Loucy (cell line): ENCODE data around the gene PAK1.

ENCODE experiments used
- H2AFZ ChIP-seq: fragments of 200-600 bp; sonication (generic); 2 replicates; pipeline ENCODE4 v1.6.0; 2016; ENCODE audit warnings: antibody characterized with exemption, mild to moderate bottlenecking, low read length, moderate library complexity
- H3F3A ChIP-seq: fragments of 200-600 bp; 2 replicates; pipeline ENCODE4 v1.6.0; 2016; ENCODE audit warnings: antibody characterized with exemption, low read depth, mild to moderate bottlenecking
- H3K27me3 ChIP-seq: fragments of 200-600 bp; sonication (generic); 2 replicates; pipeline ENCODE4 v1.6.1; 2014; ENCODE audit warnings: low read length, mild to moderate bottlenecking; ENCODE audit not compliant: insufficient read depth, poor library complexity, severe bottlenecking
- H3K36me3 ChIP-seq: fragments of 200-600 bp; sonication (generic); 2 replicates; pipeline ENCODE4 v1.6.1; 2016; ENCODE audit warnings: low read length; ENCODE audit not compliant: insufficient read depth
- H3K4me1 ChIP-seq: fragments of 200-600 bp; sonication (generic); 2 replicates; pipeline ENCODE4 v1.5.1; 2014; ENCODE audit warnings: low read length, mild to moderate bottlenecking; ENCODE audit not compliant: insufficient read depth, poor library complexity, severe bottlenecking
- H3K4me2 ChIP-seq: fragments of 200-600 bp; sonication (generic); 2 replicates; pipeline ENCODE4 v1.6.0; 2014; ENCODE audit warnings: antibody characterized with exemption, low read length, low read depth, mild to moderate bottlenecking; ENCODE audit not compliant: poor library complexity, severe bottlenecking
- H3K4me3 ChIP-seq: fragments of 200-600 bp; sonication (generic); 2 replicates; pipeline ENCODE4 v1.5.1; 2014; ENCODE audit warnings: low read length, mild to moderate bottlenecking, mixed read lengths; ENCODE audit not compliant: poor library complexity, severe bottlenecking
- H3K79me2 ChIP-seq: fragments of 200-600 bp; sonication (generic); 2 replicates; pipeline ENCODE4 v1.6.1; 2014; ENCODE audit warnings: low read length; ENCODE audit not compliant: insufficient read depth
- H3K9ac ChIP-seq: fragments of 200-600 bp; sonication (generic); 2 replicates; pipeline ENCODE4 v1.6.0; 2014; ENCODE audit warnings: mild to moderate bottlenecking, low read depth, low read length, moderate library complexity; ENCODE audit not compliant: poor library complexity, severe bottlenecking
- H3K9me2 ChIP-seq: fragments of 200-600 bp; sonication (generic); replicated peaks from 2 replicates; pipeline ENCODE4 v1.6.1; 2016; ENCODE audit warnings: low read depth, low read length, mixed read lengths
- H3K9me3 ChIP-seq: fragments of 200-600 bp; sonication (generic); 2 replicates; pipeline ENCODE4 v1.6.1; 2014; ENCODE audit warnings: mild to moderate bottlenecking, antibody characterized with exemption, low read length, low read depth; ENCODE audit not compliant: insufficient read depth
- H4K20me1 ChIP-seq: fragments of 200-600 bp; sonication (generic); 2 replicates; pipeline ENCODE4 v1.6.0; 2014; ENCODE audit warnings: antibody characterized with exemption, low read length, mild to moderate bottlenecking; ENCODE audit not compliant: insufficient read depth, poor library complexity, severe bottlenecking
- CTCF ChIP-seq: fragments of 200-600 bp; sonication (generic); conservative IDR thresholded peaks from 2 replicates; pipeline ENCODE4 v1.5.1; 2014; ENCODE audit warnings: mild to moderate bottlenecking, antibody characterized with exemption, low read length
- EZH2phosphoT487 ChIP-seq: fragments of 200-600 bp; IDR thresholded peaks from 2 replicates; pipeline ENCODE4 v1.6.1; 2018; ENCODE audit warnings: antibody characterized with exemption, mild to moderate bottlenecking, moderate library complexity, borderline replicate concordance

Gene PAK1

GRCh38 chr11:77436969-77437368 lies 36.9 kb downstream of the PAK1 start:
- H3K79me2 ChIP-seq, result peaks cover 56% of the 10 kb centered on the region
- H3K36me3 ChIP-seq, result no peaks in the 10 kb centered on the region
- H3K4me1 ChIP-seq, result peaks cover 65% of the 10 kb centered on the region
- H3K27me3 ChIP-seq, result no peaks in the 10 kb centered on the region
- H3K9ac ChIP-seq, result peak overlapping the region; percentile 21
- no peaks in the 10 kb centered on the region for H3K9me2 ChIP-seq
- peak overlapping the region; percentile 51 for H3K4me2 ChIP-seq
- H4K20me1 ChIP-seq, result no peaks in the 10 kb centered on the region
- H2AFZ ChIP-seq, result no peak overlapping the region
- TF ChIP-seq EZH2phosphoT487 (no peak), CTCF (no peak)
- no peaks in the 10 kb centered on the region; the same call in 1 of the 2 replicates for H3F3A ChIP-seq
- H3K9me3 ChIP-seq, result no peaks in the 10 kb centered on the region
- H3K4me3 ChIP-seq, result no peak overlapping the region

- TF ChIP-seq CTCF (no peak), EZH2phosphoT487 (no peak)
- H3K9me2 ChIP-seq, result no peaks in the 10 kb centered on the region
- peak overlapping the region; percentile 51 for H3K4me2 ChIP-seq
- peaks cover 65% of the 10 kb centered on the region for H3K4me1 ChIP-seq
- no peaks in the 10 kb centered on the region for H3K9me3 ChIP-seq
- H3K36me3 ChIP-seq, result no peaks in the 10 kb centered on the region
- H3K27me3 ChIP-seq, result no peaks in the 10 kb centered on the region
- peak overlapping the region; percentile 21 for H3K9ac ChIP-seq
- peaks cover 56% of the 10 kb centered on the region for H3K79me2 ChIP-seq
- no peak overlapping the region for H2AFZ ChIP-seq
- H4K20me1 ChIP-seq, result no peaks in the 10 kb centered on the region
- no peaks in the 10 kb centered on the region; the same call in 1 of the 2 replicates for H3F3A ChIP-seq
- no peak overlapping the region for H3K4me3 ChIP-seq
Observed at GRCh38 chr11:77436506-77436905, 37.4 kb downstream of the PAK1 start.

- Histone ChIP-seq H3K9me2 (no peaks in the 10 kb centered on the region), H2AFZ (peak overlapping the region; percentile 22; the same call in 1 of the 2 replicates), H3K4me1 (peaks cover 65% of the 10 kb centered on the region), H3K36me3 (no peaks in the 10 kb centered on the region), H4K20me1 (no peaks in the 10 kb centered on the region), H3K9ac (peak overlapping the region; percentile 21), H3K79me2 (peaks cover 58% of the 10 kb centered on the region), H3K9me3 (no peaks in the 10 kb centered on the region), H3K27me3 (no peaks in the 10 kb centered on the region), H3F3A (no peaks in the 10 kb centered on the region; the same call in 1 of the 2 replicates), H3K4me3 (no peak overlapping the region), H3K4me2 (peak overlapping the region; percentile 51)
- TF ChIP-seq CTCF (no peak), EZH2phosphoT487 (no peak)
Observed at GRCh38 chr11:77435972-77436371, 37.9 kb downstream of the PAK1 start.
